NCI-H524 (cell line): ENCODE results near the gene USP6.
"Not testable (repeated sequence)": the region's sequence is repeated elsewhere in the genome, so short reads cannot be mapped to it uniquely, and the experiment has no call there.

ENCODE experiments used
- DNase-seq, 2 experiments: peaks; one replicate each; lab custom pipeline; 2025; lab: John Stamatoyannopoulos, UW

The USP6 gene

DNA sequence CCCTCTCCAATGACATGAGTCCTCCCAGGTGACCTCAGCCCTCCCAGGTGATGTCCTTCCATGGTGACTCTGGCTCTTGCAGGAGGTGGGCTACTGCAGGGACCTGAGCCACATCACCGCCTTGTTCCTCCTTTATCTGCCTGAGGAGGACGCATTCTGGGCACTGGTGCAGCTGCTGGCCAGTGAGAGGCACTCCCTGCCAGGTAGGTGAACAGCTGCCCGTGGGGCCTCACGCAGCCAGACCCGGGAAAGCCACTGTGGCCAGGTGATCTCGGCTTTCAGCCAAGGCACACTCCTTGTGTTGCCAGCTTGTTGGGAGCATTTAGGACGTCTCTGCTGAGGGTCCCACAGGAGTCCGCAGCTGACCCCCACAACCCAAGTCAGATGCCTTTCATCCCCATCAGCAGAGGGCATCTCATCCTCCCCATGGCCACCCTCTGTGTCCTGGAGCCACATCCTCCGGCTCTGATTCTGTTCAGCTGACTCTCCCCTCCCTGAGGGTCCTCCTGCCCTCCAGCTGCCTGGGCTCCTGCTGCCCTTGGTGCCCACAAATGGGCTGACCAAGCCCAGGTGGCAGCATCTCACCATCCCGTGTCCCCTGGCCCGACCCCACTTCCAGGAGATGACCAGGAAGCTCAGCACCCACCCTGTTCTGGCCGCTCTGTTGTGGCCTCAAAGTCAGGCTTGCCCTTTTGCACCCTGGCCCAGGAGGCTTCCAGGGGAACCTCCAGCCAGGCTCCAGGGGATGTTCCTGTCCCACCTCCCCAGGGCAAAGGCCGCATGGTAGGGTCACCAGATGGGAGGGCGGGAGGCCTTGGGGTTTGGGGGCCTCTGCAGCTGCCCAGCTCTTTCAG is 20.1 kb downstream of the USP6 start:
- DNase-seq: no peak

DNA sequence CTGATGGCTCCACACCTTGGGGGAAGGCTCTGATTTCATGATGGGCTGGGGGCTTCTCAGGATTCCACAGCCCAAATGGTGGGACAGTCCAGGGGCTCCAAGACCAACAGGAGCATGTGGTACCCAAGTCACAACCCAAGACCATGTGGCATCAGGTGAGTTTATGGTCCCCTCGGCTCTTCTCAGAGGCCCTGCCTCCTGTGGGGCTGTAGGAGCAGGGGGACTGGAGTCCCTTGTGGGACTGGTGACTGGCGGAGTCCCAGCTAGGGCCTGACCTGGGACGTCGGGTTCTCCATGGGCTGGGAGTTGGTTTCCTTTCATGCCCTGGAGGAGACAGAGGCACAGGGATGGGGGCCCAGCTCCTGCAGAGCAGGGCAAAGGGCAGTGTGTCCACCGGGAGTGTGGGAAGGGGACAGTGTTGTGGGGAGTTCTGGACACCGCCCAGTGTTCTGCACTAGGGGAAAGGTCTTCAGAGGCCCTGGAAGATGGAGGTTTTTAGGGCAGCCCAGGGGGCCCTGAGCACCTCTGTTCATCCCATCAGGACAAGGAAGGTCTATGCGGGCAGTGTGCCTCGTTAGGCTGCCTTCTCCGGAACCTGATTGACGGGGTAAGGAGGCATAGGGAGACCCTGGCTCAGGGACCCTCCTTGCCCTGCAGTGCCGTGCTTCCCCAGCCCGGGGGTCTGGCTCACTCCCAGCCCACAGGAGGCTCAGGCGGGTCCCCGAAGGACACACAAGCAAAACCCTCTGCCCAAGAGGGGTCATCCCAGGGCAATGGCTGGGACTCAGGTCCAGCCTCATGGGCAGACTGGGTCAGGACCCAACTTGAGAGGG is 21.0 kb downstream of the USP6 start:
- not testable (repeated sequence) for DNase-seq

DNA sequence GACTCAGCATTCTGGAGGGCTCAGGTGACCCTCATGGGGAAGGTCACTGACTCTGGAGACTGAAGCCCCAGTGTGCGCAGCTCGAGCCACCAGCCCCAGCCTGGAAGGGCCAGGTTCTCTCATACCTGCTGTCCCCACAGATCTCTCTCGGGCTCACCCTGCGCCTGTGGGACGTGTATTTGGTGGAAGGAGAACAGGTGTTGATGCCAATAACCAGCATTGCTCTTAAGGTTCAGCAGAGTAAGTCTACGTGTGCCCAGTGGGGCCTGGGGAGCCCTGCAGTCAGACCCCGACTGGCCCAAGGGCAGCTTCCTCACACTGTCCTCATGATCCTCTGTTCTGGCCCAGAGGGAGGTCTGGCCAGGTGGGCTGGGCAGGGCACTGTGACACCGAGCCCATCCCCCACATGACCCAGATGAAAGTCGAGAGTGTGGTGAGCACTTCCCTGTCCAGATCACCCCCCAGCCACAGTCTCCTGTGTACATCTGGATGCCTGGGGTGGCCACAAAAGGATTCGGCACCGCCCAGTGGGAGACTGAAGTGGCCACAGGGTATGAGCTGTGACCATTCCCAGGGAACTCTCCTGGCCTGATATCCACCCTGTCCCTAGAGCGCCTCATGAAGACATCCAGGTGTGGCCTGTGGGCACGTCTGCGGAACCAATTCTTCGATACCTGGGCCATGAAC is 21.8 kb downstream of the USP6 start:
- DNase-seq: not testable (repeated sequence)

DNA sequence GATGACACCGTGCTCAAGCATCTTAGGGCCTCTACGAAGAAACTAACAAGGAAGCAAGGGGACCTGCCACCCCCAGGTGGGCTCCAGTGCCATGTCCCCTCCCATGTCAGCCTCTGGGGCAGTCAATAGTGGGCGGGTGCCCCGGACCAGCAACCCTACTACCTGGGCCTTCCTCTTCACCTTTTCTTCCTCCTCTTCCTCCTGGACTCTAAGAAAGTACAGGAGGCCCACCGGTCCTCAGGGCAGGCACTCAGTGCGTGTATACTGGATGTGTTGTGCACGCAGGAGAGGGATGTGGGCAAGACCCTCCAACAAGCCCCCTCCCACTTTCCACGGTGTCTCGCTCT is 22.3 kb downstream of the USP6 start:
- DNase-seq: not testable (repeated sequence)

DNA sequence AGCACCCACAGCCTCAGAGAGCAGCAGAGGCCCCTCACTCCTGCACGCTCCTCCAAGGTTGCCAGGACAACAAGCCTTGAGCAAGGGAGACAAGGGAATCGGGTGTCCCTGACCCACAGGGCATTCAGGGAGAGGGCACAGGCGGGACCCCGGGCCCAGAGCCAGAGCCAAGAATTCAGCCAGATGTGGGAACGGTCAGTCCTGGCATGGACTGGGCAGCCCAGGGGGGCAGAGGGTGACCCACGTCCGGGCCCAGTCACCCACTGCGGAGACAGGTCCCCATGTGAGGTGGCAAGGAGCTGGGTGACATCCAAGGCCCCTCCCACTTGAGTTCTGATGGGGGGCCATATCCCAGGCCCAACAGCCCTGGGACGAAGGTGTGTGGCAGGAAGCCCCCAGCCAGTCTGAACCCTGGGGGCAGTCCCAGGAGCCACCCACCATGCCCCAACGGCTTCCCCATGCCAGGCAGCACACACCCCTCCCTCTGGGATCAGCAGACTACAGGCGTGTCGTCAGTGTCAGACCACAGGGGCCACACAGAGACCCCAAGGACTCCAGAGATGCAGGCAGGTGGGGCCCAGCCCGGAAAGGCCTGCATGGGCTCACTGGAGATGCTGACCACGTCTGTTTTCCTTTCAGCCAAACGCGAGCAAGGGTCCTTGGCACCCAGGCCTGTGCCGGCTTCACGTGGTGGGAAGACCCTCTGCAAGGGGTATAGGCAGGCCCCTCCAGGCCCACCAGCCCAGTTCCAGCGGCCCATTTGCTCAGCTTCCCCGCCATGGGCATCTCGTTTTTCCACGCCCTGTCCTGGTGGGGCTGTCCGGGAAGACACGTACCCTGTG is 23.0 kb downstream of the USP6 start:
- no peak for DNase-seq

DNA sequence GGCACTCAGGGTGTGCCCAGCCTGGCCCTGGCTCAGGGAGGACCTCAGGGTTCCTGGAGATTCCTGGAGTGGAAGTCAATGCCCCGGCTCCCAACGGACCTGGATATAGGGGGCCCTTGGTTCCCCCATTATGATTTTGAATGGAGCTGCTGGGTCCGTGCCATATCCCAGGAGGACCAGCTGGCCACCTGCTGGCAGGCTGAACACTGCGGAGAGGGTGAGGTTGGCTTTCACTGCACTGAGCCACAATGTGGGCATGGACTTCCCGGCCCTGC is 23.6 kb downstream of the USP6 start:
- no peak for DNase-seq

DNA sequence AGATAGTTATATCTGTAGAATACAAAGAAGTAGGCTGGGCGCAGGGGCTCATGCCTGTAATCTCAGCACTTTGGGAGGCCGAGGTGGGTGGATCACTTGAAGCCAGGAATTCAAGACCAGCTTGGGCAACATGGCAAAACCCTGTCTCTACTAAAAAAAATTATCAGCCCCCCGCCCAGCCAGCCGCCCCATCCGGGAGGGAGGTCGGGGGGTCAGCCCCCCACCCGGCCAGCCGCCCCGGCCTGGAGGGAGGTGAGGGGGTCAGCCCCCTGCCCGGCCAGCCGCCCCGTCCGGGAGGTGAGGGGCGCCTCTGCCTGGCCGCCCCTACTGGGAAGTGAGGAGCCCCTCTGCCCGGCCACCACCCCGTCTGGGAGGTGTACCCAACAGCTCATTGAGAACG is 27.0 kb downstream of the USP6 start:
- DNase-seq: not testable (repeated sequence)

DNA sequence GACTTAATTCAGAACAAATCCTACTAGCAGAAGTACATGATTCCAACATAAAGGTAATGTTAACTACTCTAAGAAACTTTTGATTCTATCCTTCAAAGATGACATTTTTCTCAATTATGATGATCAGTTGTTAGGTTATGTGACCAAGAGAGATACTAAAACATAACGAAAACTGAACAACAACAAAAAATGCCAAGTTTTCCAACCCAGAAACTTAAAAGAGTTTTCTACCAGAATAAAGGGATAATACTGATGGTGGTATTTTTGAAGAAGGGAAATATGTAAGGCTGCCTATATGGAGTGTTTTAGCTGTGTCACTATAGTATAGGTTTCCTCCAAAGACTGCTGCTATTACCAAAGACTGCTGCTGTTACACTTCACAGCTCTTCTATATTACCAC is 30.3 kb downstream of the USP6 start:
- not testable (repeated sequence) for DNase-seq

DNA sequence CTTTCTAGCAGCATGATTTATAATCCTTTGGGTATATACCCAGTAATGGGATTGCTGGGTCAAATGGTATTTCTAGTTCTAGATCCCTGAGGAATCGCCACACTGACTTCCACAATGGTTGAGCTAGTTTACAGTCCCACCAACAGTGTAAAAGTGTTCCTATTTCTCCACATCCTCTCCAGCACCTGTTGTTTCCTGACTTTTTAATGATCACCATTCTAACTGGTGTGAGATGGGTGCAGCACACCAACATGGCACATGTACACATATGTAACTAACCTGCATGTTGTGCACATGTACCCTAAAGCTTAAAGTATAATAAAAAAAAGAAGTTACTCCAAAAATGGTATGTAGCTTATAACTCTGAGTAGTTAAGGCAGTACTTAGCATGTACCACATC is 44.9 kb downstream of the USP6 start:
- DNase-seq: not testable (repeated sequence)

DNA sequence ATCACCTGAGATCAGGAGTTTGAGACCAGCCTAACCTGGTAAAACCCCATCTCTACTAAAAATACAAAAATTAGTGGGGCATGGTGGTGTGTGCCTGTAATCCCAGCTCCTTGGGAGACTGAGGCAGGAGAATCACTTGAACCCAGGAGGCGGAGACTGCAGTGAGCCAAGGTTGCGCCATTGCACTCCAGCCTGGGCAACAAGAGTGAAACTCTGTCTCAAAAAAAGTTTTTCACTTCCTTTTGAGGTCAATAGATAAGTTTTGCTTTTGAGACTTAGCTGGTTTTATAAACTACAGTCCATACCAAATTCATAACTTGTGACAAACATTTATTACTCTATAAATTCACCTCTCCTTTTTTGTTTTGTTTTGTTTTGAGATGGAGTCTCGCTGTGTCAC is 46.0 kb downstream of the USP6 start:
- DNase-seq: not testable (repeated sequence)

DNA sequence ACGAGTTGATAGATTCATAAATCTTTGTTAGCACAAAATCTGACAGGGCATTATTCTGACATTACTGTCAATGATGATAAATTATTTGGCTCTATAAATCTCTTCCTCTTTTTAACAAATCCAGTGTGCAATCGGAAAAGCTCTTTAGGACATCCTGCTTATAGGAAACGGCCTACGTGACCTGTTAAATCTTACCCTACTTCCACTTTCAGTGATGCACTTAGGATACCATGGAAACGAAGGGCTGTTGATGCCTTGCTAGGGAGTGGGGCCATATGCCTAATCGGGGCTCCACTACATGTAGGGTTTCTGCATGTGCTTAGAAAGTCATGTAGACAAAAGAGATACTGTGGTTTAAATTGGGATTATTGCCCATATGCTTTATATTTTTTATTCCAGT is 48.6 kb downstream of the USP6 start:
- DNase-seq: peak; percentile 49 to 91

DNA sequence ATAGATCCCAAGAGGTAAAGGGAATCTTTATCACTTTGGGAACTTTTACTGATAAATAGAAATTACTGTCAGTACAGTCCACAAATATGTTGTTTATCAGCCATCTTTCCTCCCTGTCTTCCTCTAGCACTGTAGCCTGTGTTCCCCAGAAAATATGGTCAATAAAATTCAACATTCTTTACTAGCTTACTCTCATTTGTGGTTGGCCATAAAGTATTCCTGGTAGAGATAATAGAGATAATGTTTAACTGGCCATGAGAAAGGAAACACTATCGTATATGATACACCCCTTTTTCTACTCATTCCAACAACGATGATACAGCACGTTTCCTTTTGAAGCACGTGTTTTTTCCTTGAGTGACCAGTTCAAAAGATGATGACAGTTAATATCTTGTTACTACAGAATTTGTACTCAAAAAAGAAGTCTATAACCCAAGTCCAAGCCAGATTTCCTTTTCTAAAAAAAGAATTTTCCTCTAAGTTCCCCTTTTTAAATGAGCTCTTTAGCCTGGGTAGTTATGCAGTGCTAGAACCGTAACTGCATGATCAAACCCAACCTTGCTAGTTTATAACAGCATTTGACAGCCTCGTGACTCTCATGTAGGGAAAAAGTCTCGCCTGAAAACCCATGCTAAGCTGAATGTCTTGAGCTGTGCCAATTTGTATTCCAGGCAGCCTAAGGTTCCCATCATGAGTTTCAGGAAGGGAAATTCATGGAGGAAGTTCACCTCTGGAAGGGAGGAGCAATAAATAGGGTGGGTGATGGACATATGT is 50.1 kb downstream of the USP6 start:
- not testable (repeated sequence) for DNase-seq

DNA sequence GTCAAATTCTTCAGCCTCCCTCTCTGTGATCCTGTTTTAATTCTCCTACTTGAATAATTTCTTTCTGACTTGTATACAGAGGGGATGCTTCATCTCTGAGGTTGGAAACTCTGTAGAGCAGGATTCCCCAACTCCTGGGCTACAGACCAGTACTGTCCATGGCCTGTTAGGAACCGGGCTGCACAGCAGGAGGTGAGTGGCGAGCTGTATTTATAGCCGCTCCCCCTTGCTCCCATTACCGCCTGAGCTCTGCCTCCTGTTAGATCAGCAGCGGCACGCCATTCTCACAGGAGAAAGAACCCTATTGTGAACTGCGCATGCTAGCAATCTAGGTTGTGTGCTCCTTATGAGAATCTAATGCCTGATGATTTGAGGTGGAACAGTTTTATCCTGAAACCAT is 59.2 kb downstream of the USP6 start:
- not testable (repeated sequence) for DNase-seq

DNA sequence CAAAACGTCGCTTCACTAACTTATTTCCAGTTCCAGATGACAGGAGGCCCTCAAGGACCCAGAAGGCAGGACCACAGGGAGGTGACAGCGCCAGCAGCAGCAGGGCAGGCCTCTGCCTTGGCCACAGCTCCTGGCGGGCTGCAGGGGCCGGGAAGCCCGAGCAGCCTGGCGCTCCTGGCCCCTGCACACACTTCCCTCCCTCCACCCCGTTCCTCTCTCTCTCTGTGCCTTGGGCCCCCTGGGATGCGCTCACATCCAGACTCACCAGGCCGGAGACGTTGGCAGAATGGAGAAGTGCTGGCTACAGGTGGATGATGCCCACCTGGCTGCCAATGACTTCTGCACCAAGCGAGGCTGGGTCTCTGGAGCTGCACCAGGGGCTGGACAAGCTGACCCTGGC is 63.2 kb downstream of the USP6 start:
- DNase-seq: no peak

DNA sequence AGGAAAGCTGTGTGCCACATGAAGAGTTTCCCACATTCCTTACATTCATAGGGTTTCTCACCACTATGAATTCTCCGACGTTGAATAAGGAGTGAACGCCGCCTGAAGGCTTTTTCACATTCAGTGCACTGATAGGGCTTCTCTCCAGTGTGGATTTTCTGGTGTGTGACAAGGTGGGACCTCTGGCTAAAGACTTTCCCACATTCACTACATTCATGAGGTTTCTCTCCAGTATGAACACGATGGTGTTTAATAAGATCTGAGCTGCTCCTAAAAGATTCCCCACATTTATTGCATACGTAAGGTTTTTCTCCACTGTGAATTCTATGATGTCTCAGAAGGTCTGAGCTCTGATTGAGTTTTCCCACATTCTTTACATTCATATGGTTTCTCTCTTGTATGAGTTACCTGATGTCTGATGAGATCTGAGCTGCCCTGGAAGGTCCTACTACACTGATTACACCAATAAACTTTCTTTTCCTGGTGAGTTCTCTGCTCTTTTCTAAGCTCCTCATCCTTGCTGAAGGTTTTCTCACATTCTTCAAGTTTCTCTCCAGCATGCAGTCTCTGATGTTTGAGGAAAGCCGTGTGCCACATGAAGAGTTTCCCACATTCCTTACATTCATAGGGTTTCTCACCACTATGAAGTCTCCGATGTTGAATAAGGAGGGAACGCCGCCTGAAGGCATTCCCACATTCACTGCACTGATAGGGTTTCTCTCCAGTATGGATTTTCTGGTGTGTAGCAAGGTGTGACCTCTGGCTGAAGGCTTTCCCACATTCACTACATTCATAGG is 65.9 kb downstream of the USP6 start:
- no peak for DNase-seq

DNA sequence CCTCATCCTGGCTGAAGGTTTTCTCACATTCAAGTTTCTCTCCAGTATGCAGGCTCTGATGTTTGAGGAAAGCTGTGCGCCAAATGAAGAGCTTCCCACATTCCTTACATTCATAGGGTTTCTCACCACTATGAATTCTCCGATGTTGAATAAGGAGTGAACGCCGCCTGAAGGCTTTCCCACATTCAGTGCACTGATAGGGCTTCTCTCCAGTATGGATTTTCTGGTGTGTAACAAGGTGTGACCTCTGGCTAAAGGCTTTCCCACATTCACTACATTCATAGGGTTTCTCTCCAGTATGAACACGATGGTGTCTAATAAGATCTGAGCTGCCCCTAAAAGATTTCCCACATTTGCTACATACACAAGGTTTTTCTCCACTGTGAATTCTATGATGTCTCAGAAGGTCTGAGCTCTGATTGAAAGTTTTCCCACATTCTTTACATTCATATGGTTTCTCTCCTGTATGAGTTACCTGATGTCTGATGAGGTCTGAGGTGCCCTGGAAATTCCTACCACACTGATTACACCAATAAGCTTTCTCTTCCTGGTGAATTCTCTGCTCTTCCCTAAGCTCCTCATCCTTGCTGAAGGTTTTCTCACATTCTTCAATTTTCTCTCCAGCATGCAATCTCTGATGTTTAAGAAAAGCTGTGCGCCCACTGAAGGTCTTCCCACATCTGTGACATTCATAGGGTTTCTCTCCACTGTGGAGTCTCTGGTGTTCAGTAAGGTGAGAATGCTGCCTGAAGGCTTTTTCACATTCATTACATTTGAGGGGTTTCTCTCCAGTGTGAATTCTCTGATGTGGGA is 67.0 kb downstream of the USP6 start:
- no peak for DNase-seq

DNA sequence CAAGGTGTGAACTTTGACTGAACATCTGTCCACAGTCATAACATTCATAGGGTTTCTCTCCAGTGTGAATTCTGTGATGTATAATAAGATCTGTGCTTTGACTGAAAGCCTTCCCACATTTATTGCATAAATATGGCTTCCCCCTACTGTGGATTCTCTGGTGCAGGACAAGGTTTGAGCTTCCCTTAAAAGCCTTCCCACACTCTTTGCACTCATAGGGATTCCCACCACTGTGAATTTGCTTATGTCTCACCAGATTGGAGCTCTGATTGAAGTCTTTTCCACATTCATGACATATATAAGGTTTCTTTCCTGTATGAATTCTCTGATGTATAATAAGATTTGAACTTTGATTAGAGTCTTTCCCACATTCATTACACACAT is 67.6 kb downstream of the USP6 start:
- DNase-seq: no peak

DNA sequence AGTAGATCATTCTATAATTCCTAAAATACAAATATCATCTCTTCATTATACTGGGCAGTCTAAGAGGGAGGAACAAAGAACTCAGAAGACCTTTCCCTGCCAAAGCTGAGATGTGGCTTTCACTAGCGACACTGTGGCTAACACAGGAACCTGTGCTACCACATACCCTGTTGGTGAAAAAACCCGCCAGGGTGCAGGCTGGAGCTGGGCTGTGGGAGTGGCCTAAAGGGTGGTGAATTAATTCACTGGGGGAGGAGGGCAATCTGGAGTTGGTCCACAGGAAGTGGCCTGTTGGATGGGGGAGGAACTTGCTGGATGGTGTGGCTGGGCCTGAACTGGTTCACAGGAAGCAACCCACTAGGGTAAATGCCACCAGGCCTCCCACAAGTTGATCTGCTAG is 68.5 kb downstream of the USP6 start:
- no peak for DNase-seq
